ENCODE data around the gene VDAC1. TPM values are rescaled to one million over a fixed set of nuclear protein-coding genes. Genes with fewer than 3 reads are reported as not detected.

VDAC1 gene
- polyA plus RNA-seq, 1 donor (not counting 4 experiments of a cell fraction or from before 2014, with no cell fraction given) = 300 TPM

DNA sequence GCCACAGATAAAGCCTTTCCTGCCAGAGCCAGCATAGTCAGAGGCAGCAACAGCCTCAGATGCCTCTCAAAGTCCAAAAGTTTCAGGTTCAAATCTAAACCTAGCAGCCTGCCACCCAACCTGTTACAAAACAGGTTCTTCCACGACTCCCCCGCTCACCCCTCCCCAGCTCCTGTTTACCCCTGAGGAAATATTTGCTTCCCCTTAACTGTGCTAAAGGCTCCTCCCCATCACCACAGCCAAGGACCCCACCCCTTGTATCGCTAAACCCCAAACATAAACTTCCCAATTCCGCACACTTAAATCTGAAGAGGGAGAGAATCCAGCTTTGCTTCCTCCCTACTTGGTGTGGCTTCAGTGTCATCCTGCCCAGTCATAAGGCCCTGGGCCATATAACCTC is 15.4 kb upstream of the VDAC1 start:
- TF ChIP-seq EZH2 (IDR thresholded peaks at IDR 0.05; ENCODE audit: low read length) (no peak), CTCF (optimal IDR thresholded peaks at IDR 0.05 in 1 of 3, IDR thresholded peaks at IDR 0.05 in 1 of 3, conservative IDR thresholded peaks at IDR 0.05 in 1 of 3; ENCODE audit: extremely low read depth in 1 of 3, insufficient read depth in 2 of 3, low read length in 3 of 3) (no peak)
- no peak for FAIRE-seq

GRCh38 chr5:134019636-134020035 is 14.9 kb upstream of the VDAC1 start:
- Histone ChIP-seq H3K27ac (ENCODE audit: control insufficient read depth, insufficient read depth, low read length) (no peak overlapping the region), H3K4me1 (ENCODE audit: control insufficient read depth, extremely low read depth, insufficient read depth, low read length) (peaks cover 6% of the 10 kb centered on the region), H3K4me2 (ENCODE audit: control insufficient read depth, extremely low read depth, insufficient read depth, low read depth, low read length) (no peak overlapping the region), H3K79me2 (ENCODE audit: control insufficient read depth, insufficient read depth, low read length) (no peaks in the 10 kb centered on the region), H3K9me3 (ENCODE audit: control insufficient read depth, low read depth, low read length) (no peaks in the 10 kb centered on the region), H2AFZ (ENCODE audit: control insufficient read depth, low read length) (no peak overlapping the region), H3K4me3 (ENCODE audit: control insufficient read depth in 2 of 3, extremely low read depth in 1 of 3, insufficient read depth in 2 of 3, low read depth in 1 of 3, low read length in 3 of 3) (no peak overlapping the region), H3K9ac (ENCODE audit: control insufficient read depth, extremely low read depth, insufficient read depth, low read length) (no peak overlapping the region), H3K27me3 (ENCODE audit: control insufficient read depth, extremely low read depth, insufficient read depth, low read length) (no peaks in the 10 kb centered on the region), H4K20me1 (ENCODE audit: control insufficient read depth, extremely low read depth, insufficient read depth, low read length) (no peaks in the 10 kb centered on the region), H3K9me1 (ENCODE audit: control insufficient read depth, extremely low read depth, insufficient read depth, low read length) (no peaks in the 10 kb centered on the region), H3K36me3 (ENCODE audit: control insufficient read depth in 2 of 2, extremely low read depth in 1 of 2, insufficient read depth in 2 of 2, low read length in 2 of 2) (no peaks in the 10 kb centered on the region)
- FAIRE-seq (no peak), DNase-seq (ENCODE audit: low read depth, low spot score) (no peak)
- no peak for TF ChIP-seq CTCF (optimal IDR thresholded peaks at IDR 0.05 in 1 of 3, IDR thresholded peaks at IDR 0.05 in 1 of 3, conservative IDR thresholded peaks at IDR 0.05 in 1 of 3; ENCODE audit: extremely low read depth in 1 of 3, insufficient read depth in 2 of 3, low read length in 3 of 3)
- TF ChIP-seq EZH2 (IDR thresholded peaks at IDR 0.05; ENCODE audit: low read length) = no peak
- dilution Hi-C loops (cut with MboI; ENCODE audit: extremely low pct_ligation_motif_present, low sequenced_read_pairs) = no loop called here

More for the DNA sequence above, 15.4 kb upstream of the VDAC1 start:
- no peaks in the 10 kb centered on the region for H3K79me2 ChIP-seq (ENCODE audit: control insufficient read depth, insufficient read depth, low read length)
- no peak overlapping the region for H2AFZ ChIP-seq (ENCODE audit: control insufficient read depth, low read length)
- H3K4me3 ChIP-seq (ENCODE audit: control insufficient read depth in 2 of 3, extremely low read depth in 1 of 3, insufficient read depth in 2 of 3, low read depth in 1 of 3, low read length in 3 of 3) = no peak overlapping the region
- no peak for DNase-seq (ENCODE audit: low read depth, low spot score)
- no peaks in the 10 kb centered on the region for H3K27me3 ChIP-seq (ENCODE audit: control insufficient read depth, extremely low read depth, insufficient read depth, low read length)
- H3K9me3 ChIP-seq (ENCODE audit: control insufficient read depth, low read depth, low read length) = no peaks in the 10 kb centered on the region
- peaks cover 6% of the 10 kb centered on the region for H3K4me1 ChIP-seq (ENCODE audit: control insufficient read depth, extremely low read depth, insufficient read depth, low read length)
- no peaks in the 10 kb centered on the region for H4K20me1 ChIP-seq (ENCODE audit: control insufficient read depth, extremely low read depth, insufficient read depth, low read length)
- H3K9ac ChIP-seq (ENCODE audit: control insufficient read depth, extremely low read depth, insufficient read depth, low read length) = no peak overlapping the region
- H3K4me2 ChIP-seq (ENCODE audit: control insufficient read depth, extremely low read depth, insufficient read depth, low read depth, low read length) = peak overlapping the region; percentile 22
- dilution Hi-C loops (cut with MboI; ENCODE audit: extremely low pct_ligation_motif_present, low sequenced_read_pairs) = no loop called here
- no peaks in the 10 kb centered on the region for H3K9me1 ChIP-seq (ENCODE audit: control insufficient read depth, extremely low read depth, insufficient read depth, low read length)
- no peak overlapping the region for H3K27ac ChIP-seq (ENCODE audit: control insufficient read depth, insufficient read depth, low read length)
- H3K36me3 ChIP-seq (ENCODE audit: control insufficient read depth in 2 of 2, extremely low read depth in 1 of 2, insufficient read depth in 2 of 2, low read length in 2 of 2) = no peaks in the 10 kb centered on the region
